Stimulated activated CD4-positive, alpha-beta T cell treated with anti-CD3 and anti-CD28 coated beads, Interleukin-4, amount 100 ng/mL, for 4 hours (primary cell): ENCODE results near the gene NOD2.

Experiments used
- DNase-seq, 2 experiments: peaks; one replicate each; pipeline ENCODE4 v3.0.0-alpha.2; 2020

Gene NOD2

DNA sequence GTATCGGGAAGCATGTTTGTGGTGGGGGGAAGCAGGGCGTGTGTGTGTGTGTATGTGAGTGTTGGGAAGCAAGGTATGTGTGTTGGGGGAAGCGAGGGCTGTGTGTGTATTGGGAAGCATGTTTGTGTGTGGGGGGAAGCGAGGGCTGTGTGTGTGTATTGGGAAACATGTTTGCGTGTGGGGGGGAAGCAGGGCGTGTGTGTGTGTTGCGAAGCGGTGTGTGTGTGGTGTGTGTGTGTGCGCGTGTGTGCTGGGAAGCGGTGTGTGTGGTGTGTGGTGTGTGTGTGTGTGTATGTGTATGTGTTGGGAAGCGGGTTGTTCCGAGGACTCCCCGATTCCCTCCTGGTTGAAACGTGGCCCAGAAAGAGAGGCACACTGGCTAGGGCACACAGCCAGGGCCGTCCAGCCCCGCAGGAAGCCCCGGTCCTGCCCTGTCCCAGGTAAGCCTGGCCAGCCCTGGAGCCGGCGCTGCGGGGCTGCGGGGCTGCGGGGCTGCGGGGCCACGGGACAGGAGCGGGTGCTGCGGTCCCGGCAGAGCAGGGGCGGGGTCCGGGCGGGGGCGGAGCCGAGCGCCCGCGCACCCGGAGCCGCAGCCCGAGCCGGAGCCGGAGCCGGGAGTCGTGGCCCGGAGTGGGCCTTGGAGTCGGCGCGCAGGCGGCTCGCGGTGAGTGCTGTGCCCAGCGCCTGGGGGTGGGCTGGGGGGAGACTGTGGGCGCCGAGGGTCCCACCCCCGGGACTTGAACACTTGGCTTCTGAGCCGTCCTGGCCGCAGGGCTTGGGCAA lies at the start of gene NOD2:
TSS of gene NOD2 (plus strand) at position 608 of the 783 bp plus-strand sequence. CDS start 5,890 bp downstream, outside the sequence.
- DNase-seq, result peak in 1 of 2 experiments; percentile 41

DNA sequence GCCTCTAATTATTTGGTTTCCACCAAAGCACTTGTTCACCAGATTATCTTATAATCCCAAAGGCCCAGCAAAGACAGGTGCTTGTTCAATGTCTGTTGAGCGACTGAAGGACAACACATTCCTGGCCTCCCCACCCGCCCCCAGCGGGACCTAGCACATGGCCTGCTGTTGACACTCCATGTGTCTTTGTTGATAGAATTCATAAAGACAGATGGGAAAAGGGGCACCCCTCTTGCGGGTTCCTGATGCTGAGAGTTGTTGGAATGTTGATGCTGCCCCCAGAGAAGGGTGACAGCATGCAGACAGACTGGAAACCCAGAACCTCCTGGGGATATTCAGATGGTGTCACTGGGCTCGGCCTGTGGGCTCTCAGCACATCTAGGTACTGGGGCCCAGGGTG lies 49.2 kb upstream of the NOD2 start:
- no peak for DNase-seq

DNA sequence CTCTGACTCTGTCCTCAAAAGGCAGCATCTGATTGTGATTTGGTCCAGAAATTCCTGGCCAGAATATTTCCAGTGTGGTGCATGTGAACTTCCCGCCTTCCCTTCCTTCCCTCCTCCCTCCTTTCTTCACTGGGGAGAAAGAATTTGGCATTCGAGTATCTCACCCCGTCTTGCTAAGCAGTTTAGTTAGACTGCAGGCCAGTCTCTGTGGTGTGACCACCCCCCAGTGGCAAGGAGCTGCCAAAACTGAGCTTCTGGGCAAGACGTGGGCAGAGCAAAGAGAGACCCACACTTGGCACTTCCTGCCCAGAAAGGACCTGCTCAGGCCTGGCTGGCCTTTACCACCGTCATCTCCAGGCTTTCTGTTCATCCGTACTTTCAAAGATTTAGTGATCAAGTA lies 48.7 kb upstream of the NOD2 start:
- DNase-seq, result peak in 1 of 2 experiments; percentile 29

DNA sequence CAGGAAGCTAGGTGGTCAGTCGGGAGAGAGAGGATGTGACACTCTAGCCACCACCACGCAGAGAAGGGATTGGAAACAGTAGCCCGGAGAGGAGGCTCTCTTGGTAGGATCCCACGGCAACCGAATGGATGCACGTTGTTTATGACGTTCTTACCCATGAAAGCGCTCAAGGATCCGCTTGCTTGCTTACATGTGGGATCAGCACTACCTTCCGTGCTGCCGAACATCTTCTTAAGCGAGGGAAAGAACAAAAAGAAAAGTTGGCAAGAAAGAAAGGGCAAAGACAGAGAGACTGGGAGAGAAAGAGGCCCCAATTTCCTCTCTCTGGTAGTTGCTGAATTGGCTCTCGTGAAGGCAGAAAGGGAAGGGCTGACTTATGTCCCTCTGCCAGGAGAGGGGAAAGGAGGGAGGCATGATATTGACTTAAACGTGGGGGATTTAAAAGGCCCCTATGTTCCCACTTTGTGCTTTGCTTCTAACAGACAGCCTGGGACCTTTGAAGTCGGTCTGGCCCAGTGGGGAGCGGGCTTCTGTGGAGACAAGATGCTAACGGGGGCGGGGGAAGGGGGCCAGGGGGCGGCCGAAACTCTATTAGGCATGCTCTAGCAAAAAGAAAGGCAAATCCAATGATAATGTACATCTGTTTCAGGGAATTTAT lies 47.7 kb upstream of the NOD2 start:
- DNase-seq, result no peak

DNA sequence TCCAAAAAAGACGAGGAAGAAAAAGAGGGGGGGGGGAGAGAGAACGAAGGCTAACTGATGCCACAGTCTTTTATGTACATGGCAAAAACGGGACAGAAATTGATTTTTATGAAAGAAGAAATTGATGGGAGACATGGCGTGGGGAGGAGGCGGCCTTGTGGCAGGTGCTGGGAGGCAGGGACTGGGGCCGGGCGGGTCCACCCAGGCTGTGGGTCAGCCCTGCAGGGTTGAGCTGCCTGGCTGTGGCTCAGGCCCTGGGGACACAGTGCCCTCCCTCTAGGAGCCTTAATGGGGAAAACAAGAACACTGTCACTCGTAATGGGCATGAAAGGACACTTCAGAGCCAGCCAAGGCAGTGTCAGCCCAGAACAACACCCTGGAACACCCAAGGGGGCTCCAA lies 47.1 kb upstream of the NOD2 start:
- no peak for DNase-seq

DNA sequence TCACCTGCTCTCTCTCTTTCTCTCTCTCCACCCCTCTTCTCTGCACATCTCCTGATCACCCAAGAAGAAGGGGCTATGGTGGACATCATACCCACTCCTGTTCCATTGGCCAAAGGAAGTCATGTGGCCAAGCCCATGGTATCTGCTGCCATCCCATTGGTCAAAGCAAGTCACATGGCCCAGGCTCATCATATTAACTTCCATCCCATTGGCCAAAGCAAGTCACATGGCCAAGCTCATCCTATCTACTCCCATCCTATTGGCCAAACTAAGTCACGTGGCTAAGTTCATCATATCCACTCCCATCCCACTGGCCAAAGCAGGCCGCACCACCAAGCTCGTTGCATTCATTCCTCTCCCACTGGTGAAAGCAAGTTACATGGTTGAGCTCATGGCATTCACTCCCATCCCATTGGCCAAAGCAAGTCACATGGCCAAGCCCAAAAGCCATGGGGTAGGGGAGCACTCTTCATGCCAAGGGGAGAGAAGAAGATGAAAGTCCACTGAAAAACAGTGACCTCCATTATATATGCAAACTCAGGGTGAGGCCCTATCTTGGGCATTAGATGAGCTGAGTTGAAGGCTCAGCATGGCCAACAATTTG lies 41.5 kb upstream of the NOD2 start:
- no peak for DNase-seq

DNA sequence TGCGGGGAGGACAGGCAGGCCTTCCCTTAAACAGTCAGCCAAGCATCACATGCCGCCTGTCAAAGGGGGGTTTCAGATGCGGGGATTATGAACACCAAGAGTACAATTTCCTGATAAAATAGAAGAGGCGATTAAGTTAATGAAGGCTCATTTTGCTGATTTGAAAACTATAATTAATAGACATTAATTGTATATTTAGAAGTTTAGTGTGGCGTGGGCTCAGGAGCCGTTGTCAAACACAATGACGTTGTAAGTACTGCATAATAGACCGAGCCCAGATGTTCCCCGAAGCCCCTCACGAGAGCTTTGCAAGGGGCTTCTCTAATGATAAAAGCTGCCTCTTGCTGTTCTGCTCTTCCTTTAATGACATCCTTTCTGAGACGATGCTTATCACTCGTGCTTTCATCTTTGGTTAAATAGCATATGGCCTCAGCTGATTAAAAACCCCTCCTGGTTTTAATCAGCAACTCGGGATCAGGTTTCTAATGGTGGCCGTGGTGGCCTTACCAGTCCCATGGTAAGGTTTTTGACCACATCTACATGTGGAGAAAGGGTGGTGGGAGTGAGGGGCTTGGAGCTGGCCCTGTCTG lies 40.5 kb upstream of the NOD2 start:
- no peak for DNase-seq

DNA sequence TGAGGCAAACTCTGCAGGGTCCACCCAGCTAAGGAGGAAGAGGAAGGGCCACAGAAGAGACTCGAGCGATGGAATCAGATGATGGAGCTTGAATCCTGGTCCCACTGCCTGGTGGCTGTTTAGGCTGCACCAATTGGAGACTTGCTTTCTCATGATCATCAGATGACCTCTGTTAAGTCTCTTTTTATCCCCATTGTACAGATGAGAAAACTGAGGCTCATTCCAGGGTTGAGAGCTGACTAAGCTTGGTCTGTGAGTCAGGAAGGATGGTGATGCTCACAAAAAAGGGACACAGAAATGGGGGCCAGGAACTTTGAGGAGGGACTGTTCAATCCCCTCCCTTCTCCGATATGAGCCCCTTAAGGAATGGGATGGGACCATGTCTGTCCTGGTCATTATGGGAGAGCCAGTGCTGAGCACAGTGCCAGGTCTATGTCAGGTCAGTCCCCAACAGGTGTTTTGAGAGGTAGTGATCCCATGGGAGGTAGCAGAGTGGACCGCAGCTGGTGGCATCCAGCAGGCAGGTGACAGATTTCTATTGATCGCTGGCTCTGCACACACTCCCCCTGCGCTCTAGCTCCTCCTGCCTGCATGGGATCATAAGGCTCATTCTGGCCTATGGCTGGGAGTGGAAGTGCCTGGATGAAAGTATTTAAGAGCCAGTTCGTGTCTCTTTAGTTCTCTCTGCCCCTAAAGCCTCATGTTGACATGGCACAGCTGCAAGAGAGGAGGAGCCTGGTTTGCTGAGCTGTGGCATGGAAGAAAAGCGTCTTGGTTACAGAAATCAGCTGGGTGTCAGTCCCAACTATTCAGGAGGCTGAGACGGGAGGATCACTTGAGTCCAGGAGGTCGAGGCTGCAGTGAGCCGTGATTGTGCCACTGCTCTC lies 39.5 kb upstream of the NOD2 start:
- DNase-seq, result no peak

DNA sequence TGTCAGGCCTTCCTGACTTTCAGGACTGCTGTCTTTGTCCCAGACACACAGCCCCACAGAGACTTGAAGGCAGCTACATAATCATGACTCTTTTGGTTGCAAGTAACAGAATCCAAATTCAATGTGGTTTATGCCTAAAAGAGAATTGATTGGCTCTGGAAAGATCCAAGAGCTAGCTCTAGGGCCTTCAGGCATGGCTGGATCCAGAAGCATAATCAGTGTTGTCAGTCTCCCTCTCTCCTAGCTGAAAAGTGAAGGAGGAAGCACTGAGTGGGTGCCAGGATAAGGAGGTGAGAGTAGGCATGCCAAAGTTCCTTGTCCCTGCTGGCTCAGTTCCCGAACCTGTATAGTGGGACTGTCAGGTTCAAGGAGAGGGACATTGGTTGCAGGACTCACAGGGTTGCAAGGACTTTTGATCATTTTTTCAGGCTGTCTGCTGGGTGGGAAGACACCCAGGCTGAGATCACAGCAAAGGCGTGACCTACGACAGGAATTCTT lies 37.8 kb upstream of the NOD2 start:
- DNase-seq, result no peak

DNA sequence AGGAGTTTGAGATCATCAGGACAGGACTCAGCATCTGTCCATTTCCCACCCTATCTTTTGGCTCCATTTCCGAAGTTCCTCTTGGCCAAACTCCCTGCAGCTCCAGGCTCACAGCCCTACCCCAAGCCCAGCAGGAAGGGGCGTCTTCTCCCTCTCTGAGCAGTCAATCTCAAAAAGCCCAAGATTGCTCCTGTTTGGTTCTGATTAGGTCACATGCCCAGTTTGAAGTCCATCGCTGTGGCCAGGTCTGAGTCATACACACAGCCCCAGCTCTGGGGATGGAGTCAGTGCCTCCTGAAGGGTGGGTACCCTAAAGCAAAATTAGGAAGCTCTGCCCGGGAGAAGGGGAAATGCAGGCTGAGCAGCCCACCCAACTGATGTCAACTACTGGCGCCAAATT lies 36.2 kb upstream of the NOD2 start:
- DNase-seq, result no peak

DNA sequence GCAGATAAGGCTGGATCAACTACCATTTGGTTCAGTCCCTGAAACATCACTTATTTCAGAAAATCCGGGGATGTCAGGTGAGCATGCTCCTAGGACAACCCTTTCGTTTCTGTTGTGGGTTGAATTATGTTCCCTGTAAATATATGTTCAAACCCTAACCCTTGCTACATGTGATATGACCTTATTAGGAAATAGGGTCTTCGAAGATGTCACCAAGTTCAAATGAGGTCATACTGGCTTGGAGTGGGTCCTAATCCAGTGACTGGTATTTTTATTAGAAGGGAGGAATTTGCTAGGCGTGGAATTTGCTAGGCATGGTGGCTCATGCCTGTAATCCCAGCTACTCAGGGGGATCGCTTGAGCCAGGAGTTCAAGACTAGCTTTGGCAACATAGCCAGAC lies 33.6 kb upstream of the NOD2 start:
- DNase-seq, result no peak

DNA sequence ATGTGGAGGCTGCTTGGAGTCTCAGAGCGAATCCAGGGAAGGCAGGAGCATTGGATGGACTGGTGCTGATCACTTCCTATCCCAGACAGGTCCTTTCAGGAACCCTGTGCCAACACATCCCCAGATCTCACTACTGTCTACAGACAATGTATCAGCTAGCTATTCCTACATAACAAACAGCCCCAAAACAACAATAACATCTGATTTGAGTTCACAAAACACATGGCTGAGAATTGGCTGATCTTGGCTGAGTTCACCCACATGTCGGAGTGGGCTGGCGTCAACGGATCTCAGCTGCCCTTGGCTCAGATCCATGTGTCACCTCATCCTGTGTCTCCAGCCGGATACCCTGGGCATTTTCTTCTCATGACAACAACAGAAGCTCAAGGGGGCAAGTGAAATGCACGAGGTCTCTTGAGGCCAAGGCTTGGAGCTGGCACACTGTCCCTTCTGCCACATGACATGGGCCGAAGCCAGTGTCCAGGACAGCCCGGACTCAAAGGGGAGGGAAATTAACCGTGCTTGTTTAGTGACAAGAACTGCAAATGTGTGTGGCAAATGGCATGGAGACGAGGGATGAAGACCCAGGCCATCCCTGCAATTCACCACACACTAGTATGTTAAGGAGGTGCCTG lies 31.0 kb upstream of the NOD2 start:
- DNase-seq, result no peak

DNA sequence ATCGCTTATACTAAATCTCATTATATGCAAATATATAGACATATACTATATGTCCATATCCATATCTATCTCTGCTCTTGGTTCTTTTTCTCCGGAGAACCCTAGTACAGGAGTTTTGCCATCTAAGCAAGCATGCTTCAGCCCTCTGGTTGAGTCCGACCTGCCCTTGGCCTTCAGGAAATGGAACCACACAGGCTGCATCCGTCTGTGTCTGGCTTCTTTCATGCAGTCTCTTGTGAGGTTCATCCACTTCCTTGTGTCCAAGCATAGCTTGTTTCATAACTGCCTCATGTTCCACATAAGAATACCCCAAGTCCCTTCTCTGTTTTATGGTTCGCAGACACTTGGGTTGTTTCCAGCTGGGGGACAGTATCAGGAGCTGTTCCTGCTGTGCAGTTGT lies 29.1 kb upstream of the NOD2 start:
- no peak for DNase-seq

DNA sequence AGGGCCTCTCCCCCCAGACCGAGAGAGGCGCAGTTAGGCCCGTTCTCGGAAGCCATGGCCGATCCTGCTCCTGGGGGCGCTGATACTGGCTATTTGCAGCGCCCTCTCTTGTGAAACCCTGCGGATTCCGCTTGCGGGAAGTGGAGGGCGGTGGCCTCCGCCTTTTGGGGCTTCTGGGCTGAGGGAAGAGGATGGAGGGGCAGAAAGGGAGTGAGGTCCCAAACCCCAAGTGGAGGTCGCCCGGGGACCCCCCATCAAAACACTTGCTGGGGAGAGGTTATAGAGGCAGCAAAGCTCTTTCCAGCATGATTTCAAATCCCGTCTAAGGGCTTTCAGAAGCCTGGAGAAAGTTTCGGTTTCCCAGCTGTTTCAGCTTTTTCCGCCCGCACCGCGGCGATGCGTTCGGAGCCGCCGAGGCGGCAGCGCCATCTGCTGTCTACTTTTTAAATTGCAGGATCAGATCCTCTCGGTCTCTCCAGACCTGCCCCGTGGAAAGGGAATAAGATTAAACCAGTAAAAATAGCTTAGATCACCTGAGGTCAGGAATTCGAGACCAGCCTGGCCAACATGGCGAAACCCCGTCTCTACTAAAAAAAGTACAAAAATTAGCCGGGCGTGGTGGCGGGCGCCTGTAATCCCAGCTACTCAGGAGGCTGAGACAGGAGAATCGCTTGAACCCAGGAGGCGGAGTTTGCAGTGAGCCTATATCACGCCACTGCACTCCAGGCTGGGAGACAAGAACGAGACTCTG lies 28.1 kb upstream of the NOD2 start:
- peak; percentile 76 to 79 for DNase-seq

DNA sequence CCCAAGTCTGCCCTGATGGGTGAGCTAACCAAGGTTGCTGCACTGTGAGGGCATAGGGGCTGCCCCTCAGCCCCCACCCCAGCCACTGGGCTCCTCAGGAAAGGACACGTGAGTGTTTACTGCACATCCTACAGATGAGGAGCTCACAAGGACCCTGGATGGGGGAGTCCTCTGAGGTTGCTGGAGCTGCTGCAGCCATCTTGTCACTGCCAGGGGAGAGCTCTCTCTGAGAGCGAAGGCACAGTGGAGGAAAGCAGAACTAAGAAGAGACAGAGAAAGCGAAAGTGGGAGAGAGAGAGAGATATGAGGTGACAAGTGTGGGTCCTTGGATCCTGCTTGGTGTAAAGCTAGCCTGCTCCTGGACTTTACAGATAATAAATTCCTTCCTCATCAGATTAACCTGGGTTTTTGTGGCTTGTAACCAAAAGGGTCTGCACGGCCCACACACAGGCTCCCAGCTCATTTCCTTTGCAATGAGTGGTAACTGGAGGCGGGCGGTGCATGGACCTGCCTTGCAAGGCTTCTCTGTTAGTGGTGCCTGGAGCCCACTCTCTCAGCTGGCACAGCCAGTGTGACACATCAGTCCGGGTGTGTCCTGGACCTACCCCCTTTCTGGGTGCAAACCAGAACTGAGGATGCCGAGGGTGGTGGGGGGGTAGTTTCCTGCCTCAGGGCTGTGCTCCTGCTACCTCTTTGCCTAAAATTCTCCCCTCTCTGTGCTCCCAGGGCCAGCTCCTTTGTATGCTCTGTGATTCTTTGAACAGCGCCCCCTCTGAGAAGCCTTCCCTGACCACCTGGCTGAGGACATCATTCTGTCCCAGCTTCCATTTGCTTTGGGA lies 26.5 kb upstream of the NOD2 start:
- DNase-seq, result peak; percentile 31 to 64

DNA sequence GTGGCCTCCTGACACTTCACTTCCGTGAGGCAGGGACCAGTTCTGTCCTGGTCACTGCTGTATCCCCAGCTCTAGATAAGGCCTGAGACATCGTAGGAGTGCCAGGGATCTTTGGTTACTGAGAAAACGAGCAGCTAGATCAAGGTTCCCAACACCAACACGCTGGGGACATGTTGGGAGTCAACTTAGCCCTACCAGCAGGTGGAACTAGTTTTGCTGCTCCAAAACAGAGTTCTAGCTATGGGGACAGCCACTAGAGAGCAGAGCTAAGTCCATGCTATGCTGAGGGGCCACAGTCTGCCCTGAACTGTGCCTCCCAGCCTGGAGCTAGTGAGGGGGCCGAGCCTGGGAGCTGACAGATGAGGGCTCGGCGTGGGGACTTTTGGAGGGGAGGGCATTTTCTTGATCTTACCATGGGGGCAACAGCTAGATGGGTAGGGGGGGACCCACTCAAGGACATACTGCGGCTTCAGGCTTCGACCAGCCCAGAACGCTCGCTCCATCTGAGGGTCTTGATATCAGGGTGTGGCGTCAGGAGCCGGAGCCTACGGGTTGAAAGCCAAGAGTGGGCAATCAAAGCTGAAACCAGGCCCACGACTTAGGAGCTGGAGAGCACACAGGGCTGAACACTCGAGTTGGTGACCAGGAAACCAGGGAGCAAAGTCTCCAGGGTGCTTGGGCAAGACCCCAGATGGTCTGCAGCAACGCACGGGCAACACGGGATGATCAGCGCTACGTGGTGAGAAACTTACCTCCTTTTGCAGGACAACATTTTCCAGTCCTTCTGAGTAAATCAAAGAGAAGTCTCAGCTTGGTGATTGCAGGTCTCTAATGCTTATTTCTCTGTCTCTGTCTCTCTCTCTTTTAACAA lies 25.7 kb upstream of the NOD2 start:
- no peak for DNase-seq

DNA sequence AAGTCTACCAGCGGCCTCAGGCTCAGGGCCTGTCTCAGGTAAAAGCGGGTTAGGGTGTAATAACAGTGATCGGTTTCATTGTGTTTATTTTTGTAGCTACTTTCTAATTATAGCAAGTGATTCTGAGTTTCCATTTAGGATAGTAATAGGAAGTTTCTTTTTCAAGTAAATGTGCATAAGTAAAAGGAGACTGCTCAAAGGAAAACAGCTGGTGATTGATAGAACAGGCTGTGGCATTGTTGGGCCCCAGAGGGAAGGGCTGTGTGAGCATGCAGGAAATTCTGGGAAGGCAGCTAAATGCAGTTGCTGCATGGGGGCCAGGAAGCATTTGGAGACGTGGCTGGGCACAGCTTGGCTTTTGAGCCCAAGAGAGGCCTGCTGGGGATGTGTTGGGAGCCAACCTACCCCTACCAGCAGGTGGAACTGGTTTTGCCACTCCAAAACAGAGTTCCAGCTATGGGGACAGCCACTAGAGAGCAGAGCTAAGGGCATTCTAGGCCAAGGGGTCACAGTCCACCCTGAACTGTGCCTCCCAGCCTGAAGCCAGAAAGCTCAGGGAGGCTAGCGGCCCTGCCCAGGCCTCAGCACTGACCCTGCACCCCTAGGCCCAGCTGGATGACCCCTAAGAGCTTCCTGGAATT lies 24.9 kb upstream of the NOD2 start:
- DNase-seq, result no peak

DNA sequence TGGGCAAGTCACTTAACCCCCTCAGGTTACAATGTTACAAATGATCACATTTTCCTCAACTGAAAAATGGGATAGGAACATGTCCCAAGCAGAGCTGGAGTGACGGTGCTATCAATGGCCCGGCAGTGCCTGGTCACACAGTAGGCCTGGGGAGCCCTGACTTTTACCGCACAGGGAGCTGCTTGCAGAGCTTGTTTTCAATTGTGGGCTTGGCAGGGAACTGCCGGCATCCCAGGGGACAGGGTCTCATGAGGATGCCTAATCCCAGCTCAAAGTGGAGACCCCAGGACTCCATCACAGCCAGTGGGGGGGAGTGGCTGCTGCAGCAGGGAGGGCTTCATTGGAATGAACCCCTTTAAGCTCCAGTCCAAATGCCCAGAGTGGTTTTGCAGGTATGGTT lies 23.7 kb upstream of the NOD2 start:
- DNase-seq, result no peak

DNA sequence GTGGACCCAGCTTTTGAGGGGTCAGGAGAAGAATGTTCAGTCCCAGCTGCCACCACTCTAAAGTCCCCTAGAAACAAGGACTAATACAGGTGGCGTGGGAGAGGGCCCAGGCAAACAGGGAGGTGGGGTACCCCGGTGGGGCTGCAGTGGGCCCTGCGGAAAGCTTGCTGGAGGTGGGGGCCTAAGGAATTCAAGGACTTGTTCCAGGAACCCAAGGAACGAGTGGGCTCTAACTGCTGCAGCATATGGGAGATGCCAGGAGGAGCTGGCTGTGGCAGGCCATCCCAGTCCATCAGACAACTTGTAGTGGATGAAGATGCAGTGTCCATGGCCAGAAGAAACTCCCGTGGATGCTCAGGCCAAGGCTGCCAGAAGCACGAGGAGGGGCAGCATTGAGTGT lies 22.9 kb upstream of the NOD2 start:
- DNase-seq, result no peak
